Measurements from ENCODE around the gene SOX13.

- TF ChIP-seq, protein P1, sequence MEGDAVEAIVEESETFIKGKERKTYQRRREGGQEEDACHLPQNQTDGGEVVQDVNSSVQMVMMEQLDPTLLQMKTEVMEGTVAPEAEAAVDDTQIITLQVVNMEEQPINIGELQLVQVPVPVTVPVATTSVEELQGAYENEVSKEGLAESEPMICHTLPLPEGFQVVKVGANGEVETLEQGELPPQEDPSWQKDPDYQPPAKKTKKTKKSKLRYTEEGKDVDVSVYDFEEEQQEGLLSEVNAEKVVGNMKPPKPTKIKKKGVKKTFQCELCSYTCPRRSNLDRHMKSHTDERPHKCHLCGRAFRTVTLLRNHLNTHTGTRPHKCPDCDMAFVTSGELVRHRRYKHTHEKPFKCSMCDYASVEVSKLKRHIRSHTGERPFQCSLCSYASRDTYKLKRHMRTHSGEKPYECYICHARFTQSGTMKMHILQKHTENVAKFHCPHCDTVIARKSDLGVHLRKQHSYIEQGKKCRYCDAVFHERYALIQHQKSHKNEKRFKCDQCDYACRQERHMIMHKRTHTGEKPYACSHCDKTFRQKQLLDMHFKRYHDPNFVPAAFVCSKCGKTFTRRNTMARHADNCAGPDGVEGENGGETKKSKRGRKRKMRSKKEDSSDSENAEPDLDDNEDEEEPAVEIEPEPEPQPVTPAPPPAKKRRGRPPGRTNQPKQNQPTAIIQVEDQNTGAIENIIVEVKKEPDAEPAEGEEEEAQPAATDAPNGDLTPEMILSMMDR (IDR thresholded peaks at IDR 0.05; ENCODE audit: low read depth, low read length, poor library complexity, severe bottlenecking), result no peak
- TF ChIP-seq EZH2phosphoT487 (IDR thresholded peaks at IDR 0.05; ENCODE audit: borderline replicate concordance, low read length), result no peak
Measured at GRCh38 chr1:204042516-204042915, 30.4 kb upstream of the SOX13 start.

Data from DOHH2 (cell line).